DOHH2 (cell line): ENCODE measurements around the gene TLK1.

Source experiments
- EZH2phosphoT487 ChIP-seq: fragments of 200-600 bp; sonication (generic); IDR thresholded peaks from 2 replicates; pipeline ENCODE4 v1.6.1; 2017; ENCODE audit warnings: borderline replicate concordance, mild to moderate bottlenecking, antibody characterized with exemption, low read length, moderate library complexity, mixed read lengths
- TF ChIP-seq, protein P1 (sequence below): fragments of 200-600 bp; sonication (generic); IDR thresholded peaks from one replicate; pipeline ENCODE4 v1.5.1; 2014; ENCODE audit warnings: antibody characterized with exemption, mild to moderate bottlenecking, low read depth, low read length; ENCODE audit not compliant: poor library complexity, severe bottlenecking

DNA sequence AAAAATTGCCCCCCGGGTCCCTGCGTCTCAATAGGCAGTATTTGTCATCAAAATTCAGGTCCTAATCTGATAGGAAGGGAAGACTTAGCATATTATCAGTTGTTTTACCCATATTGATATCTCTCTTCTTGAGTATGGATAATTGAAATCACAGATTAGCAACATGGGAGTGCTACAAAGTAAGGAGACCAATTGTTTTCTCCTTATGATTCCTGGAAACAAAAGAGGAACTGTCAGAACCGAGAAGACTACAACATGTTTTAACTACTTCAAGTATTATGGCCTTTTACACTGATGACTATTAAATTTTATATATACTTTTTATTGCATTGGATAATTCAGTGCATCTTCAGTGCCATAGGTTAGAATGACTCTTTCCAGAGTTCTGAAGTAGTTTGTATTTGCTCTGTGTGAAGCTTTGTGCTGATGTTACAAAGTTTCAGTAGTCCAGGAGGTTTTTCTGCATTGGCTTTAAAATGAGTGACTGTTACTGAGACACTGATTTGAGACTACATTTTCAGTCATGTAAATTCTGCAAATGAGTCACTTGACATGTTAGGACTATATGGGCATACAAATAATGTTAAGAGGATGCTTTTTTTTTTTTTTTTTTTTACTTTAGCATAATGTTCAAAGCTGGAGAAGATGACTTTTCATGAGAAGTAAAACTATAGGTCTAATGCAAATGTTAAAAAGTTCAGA is 19.7 kb upstream of the TLK1 start:
- TF ChIP-seq, protein P1, sequence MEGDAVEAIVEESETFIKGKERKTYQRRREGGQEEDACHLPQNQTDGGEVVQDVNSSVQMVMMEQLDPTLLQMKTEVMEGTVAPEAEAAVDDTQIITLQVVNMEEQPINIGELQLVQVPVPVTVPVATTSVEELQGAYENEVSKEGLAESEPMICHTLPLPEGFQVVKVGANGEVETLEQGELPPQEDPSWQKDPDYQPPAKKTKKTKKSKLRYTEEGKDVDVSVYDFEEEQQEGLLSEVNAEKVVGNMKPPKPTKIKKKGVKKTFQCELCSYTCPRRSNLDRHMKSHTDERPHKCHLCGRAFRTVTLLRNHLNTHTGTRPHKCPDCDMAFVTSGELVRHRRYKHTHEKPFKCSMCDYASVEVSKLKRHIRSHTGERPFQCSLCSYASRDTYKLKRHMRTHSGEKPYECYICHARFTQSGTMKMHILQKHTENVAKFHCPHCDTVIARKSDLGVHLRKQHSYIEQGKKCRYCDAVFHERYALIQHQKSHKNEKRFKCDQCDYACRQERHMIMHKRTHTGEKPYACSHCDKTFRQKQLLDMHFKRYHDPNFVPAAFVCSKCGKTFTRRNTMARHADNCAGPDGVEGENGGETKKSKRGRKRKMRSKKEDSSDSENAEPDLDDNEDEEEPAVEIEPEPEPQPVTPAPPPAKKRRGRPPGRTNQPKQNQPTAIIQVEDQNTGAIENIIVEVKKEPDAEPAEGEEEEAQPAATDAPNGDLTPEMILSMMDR: no peak
- no peak for TF ChIP-seq EZH2phosphoT487
